HG03060 (cell line): ENCODE results near the gene NPEPL1.
"Not testable (repeated sequence)": the region's sequence is repeated elsewhere in the genome, so short reads cannot be mapped to it uniquely, and the experiment has no call there.

Experiments
- ATAC-seq: cut with Tn5 transposase; IDR thresholded peaks from one replicate; pipeline ENCODE4 v1.9.1; 2021; ENCODE audit warnings: low read depth, moderate number of reproducible peaks; ENCODE audit not compliant: unreplicated experiment

The NPEPL1 gene

GRCh38 chr20:58692579-58693225, at the start of gene NPEPL1:
Gene NPEPL1, plus strand, starts transcription at chr20:58692800. Its CDS starts 101 bp downstream, at chr20:58692901.
- no peak for ATAC-seq

DNA sequence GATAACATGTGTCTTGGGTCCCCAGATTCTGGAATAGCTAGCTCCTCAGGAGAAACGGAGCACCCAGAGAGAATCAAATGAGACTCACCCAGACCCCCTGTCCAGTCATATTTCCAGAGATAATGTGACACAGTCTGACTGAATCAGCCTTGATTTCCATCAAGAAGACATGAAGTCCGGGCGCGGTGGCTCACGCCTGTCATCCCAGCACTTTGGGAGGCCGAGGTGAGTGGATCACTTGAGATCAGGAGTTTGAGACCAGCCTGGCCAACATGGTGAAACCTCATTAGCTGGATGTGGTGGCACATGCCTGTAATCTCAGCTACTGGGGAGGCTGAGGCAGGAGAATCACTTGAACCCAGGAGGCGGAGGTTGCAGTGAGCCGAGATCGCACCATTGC, 49.7 kb upstream of the NPEPL1 start:
- ATAC-seq = not testable (repeated sequence)

GRCh38 chr20:58645412-58645968, 47.1 kb upstream of the NPEPL1 start:
- ATAC-seq = no peak

- ATAC-seq = no peak
Measured at GRCh38 chr20:58646257-58646656, 46.3 kb upstream of the NPEPL1 start.

DNA sequence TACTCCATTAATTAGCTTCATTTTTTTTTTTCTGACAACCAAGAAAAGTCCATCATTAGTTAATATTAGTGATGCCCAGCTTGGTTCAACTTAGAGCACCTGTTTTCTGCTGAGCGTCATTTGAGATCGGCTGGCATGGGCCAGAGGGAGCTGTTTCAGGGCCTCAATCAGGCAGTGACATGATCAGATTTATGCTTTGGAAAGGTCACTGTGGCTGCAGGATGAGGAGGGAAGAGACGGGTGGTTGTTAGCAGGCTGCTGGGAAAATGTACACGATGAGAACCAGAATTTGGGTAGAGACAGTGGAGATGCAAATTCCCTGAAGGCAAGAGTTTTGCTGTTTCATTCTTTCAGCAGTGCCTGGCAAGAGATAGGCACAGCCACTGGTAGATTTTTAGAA, 45.9 kb upstream of the NPEPL1 start:
- ATAC-seq = no peak

- no peak for ATAC-seq
Measured at GRCh38 chr20:58647162-58647795, 45.3 kb upstream of the NPEPL1 start.

DNA sequence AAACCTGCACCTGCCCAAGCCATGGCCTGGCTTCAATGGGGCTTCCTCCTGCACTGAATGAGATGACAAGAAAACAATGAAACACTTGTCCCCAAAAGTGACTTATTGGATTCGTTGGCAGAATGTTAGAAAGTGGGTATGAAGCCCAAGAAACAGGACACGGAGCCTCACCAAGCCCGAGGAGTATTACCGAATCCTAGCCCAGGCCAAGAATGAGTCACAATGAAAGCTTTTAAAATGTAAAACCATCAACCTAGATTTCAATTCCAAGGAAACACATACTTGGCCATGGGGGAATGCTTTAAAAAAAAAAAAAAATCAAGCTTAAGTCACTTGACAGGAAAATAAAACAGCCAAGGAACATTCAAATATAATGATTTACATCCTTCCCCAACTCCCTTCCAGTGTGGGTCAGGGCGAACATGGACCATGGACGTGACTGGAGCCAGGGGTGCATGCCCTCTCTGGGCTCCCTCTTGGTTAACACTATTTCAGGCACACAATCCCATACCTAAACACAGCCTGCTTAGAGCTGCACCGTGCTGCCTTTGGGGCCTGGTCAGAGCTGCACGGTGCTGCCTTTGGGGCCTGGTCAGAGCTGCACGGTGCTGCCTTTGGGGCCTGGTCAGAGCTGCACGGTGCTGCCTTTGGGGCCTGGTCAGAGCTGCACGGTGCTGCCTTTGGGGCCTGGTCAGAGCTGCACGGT, 44.7 kb upstream of the NPEPL1 start:
- no peak for ATAC-seq

DNA sequence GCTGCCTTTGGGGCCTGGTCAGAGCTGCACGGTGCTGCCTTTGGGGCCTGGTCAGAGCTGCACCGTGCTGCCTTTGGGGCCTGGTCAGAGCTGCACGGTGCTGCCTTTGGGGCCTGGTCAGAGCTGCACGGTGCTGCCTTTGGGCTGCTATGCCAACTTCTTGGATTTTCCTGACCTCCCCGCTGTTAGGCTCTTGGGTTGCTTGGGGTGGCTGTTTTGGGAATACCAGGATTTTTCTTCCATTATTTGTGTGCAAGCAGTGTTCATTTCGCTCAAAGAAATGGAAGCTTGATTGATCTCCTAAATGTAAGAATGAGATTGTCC, 44.1 kb upstream of the NPEPL1 start:
- not testable (repeated sequence) for ATAC-seq

- ATAC-seq = no peak
Measured at GRCh38 chr20:58649288-58650180, 43.1 kb upstream of the NPEPL1 start.

GRCh38 chr20:58650181-58650775, 42.3 kb upstream of the NPEPL1 start:
- ATAC-seq = no peak

DNA sequence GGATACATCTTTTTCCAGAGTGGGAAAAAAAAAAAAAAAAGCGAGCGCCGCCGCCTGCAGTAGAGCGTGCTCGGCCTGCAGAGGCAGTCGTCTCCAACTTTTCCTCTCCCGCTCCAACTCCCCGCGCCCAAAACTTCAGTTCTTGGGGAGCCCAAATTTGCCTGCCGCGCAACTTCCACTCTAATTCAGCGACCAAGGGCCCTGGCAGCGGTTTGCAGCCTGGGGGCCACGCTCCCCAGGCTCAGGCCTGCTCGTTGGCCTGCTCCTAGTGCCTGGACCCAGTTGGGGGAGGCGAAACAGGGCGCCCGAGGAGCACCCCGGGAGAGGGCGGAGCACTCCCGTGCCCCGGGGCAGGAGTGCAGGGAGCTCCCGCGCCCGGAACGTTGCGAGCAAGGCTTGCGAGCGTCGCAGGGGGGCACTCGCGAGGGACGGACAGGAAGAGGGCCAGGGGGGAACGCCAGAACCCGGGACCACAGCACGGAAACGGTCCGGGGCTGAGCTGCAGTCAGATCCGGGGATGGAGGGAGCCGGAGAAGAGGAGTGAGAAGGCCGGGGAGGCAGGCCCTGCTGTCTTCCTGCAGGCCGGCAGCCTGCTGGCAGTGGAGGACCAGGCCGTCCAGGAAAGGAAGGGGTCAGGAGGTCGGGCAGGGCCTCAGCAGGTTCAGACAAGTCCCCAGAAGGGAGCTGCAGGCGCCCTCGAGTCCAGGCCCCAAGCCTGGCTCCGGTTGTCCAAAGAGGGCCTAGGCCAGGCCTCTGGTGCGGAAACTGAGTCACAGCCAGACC, 41.6 kb upstream of the NPEPL1 start, which contains the start of gene STX16:
TSS of gene STX16 (plus strand) at position 508 of the 783 bp plus-strand sequence. CDS start 724 bp downstream, outside the sequence.
- ATAC-seq = no peak

DNA sequence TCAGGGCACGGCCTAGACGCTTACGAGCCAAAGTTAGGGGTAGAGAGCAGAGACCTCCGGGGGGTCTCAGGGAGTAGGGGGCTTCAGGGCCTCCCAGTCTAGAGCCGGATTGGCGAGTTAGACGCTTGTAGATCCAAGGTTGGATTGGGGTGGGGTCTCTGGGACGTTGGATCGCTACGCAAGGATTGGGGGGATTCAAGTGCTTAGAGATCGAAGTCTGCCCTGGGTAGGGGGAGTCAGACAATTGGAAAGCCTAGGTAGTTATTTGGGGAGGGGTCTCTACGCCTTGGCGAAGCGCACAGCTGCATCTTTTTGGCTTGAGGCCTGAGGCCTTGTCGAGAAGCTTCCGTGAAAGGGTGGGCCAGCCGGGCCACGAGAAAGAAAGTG, 41.0 kb upstream of the NPEPL1 start:
- no peak for ATAC-seq

GRCh38 chr20:58651946-58652605, 40.5 kb upstream of the NPEPL1 start:
- peak; percentile 44 for ATAC-seq

- peak; percentile 12 for ATAC-seq
Measured at GRCh38 chr20:58652606-58653294, 39.9 kb upstream of the NPEPL1 start.

DNA sequence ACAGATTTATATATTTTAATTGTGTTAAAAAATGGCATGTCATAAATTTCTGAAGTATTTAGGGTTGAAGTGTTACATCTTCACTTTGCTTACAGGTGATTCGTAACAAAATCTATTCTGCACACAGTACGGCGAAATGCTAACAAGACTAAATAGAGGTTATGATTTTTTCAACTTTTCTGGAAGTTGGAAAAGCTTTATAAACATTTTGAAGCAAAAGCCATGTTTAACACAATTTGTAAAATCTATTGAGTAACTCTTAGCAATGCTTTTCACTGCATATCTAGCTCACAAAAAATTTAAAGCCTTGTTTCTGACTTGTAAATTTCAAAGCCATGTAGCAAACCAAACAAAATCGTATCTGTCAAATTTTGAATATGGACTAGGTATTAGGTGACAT, 38.3 kb upstream of the NPEPL1 start:
- ATAC-seq = no peak

DNA sequence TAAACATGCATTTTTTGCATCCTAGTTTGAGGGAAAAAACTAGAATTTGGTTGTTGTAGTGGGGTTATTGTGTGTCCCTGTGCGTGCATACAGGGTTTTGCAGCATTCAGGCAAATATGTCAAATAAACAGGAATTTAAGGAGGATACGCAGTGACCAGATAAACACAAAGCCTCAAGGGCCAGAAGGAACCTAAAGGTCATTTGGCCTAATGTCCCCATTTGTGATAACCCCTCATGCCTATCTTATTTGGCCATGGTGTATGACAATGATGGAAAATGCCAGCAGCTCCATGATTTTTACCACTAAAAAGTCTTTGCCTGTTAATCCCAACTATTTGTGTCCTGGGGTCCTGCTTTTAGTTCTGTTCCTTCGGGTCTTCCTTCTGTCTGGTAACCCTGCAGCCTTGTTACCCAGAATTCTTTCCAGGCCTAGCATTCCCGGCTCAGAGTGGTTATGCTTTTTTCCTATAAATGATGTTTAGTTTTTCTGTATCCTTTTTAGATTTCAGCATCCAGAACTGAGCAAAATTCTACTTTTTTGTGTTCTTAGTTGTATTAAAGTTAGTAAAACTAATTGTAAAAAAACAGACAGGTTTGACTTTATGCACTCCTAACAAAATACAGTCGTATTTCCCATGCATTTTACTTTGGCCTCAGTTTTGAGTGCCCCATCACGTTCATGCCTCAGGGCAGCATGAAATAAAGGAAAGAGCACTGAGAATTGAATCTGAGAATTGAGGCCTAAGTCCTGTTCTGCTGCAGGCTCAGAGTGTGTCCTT, 37.1 kb upstream of the NPEPL1 start:
- no peak for ATAC-seq

DNA sequence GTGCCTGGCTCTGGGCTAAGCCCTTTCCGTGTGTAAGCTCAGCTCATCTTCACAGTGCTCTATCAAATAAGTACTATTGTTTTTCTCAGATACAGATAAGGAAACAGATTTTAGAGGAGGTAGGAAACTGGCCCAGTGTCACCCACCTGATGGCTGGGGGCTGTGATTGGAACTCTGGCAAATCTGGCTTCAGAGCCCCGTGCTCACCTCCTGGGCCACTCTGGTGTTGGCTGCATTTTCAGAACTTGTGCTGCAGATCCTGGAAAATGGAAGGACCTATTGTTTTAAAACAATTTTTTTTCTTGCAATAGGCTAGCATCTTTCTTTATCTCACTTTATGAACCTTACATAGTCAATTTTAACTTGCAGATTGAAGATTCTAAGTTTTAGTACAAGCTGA, 35.8 kb upstream of the NPEPL1 start:
- ATAC-seq = no peak
